ENCODE measurements around the gene LCN1.
"Not testable (repeated sequence)": the region's sequence is repeated elsewhere in the genome, so short reads cannot be mapped to it uniquely, and the experiment has no call there.

LCN1 gene

DNA sequence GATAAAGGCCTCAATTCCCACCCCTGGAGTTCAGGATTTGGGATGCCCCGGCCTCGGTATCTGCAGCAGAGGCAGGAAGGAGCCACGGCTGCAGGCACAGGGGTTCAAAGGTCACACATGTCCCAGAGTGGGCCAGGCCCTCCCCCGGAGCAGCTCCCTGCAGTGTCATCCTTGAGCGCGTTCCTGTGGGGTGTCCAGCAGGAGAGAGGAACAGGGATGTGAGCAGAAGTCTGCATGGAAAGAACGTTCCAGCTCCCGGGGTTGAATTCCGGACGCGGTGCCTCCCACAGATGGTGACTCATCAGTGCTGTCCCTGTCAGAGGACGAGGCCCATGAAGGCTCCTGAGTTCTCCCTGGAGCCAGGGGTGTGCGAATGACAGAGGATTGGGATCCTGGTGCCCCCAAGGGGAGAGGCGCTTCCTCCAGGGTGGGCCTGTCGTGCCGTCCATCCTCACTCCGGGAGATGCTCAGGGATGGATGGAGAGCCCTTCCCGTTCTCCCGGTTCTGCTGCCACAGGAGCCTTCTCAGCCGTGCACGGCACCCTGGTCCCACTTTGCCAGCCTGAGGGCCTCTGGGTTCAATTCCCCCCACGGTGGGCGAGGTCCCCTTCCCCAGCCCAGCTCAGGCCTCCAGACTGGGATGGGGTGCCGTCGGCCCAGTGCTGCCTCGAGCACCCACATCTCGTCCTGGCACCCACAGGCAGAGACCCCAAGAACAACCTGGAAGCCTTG, 3.1 kb downstream of the LCN1 start:
- no peaks in the 10 kb centered on the region for H3K4me1 Mint-ChIP-seq
- H3K36me3 Mint-ChIP-seq (ENCODE audit: low read depth): no peaks in the 10 kb centered on the region
- H3K9me3 Mint-ChIP-seq: peaks cover 3% of the 10 kb centered on the region
- no peak overlapping the region for H3K4me3 Mint-ChIP-seq
- no peak for TF ChIP-seq CTCF (IDR thresholded peaks at IDR 0.05; ENCODE audit: unreplicated experiment in 3 of 3)
- peaks cover 14% of the 10 kb centered on the region for H3K27me3 Mint-ChIP-seq (ENCODE audit: low read depth)
- no peak overlapping the region for H3K27ac Mint-ChIP-seq

DNA sequence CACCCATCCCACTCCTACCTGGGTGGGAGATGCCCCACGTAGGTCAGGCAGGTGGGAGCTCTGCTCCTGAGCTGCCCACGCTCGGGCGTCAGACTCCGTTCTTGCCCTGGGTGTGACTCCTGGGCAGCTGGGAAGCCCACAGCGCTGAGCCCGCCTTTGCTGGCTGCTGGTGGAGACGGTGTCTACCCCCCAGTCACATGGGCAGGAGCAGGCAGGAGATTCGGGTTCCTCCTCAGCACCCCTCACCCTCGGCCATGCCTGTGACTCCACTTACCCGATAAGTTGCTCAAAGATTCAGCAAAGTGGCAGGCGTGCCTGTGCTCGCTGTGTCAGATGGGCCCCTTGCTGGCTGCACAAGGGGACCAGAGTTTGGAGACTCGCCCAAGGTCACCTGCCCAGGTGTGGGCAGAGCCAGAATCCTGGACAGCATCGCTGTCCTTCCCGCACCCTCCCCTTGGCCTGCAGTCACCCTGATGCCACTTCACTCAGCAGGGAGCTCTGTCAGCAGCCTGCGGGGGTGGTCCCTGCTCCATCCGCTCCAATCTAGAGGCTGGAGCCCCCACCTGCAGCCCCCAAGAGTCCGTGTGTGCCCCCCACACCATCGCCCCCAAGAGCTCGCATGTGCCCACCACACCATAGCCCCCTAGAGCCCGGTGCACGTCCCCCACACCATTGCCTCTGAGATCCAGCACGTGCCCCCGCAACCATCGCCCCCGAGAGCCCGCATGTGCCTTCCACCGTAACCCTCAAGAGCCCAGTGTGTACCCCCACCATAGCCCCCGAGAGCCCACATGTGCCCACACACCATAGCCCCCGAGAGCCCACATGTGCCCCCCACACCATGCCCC, 4.2 kb downstream of the LCN1 start:
- peaks cover 10% of the 10 kb centered on the region for H3K9me3 Mint-ChIP-seq
- no peak overlapping the region for H3K27ac Mint-ChIP-seq
- no peak for TF ChIP-seq CTCF (IDR thresholded peaks at IDR 0.05; ENCODE audit: unreplicated experiment in 3 of 3)
- no peak overlapping the region for H3K4me3 Mint-ChIP-seq
- H3K4me1 Mint-ChIP-seq: no peaks in the 10 kb centered on the region
- H3K36me3 Mint-ChIP-seq (ENCODE audit: low read depth): no peaks in the 10 kb centered on the region
- peaks cover 13% of the 10 kb centered on the region for H3K27me3 Mint-ChIP-seq (ENCODE audit: low read depth)

DNA sequence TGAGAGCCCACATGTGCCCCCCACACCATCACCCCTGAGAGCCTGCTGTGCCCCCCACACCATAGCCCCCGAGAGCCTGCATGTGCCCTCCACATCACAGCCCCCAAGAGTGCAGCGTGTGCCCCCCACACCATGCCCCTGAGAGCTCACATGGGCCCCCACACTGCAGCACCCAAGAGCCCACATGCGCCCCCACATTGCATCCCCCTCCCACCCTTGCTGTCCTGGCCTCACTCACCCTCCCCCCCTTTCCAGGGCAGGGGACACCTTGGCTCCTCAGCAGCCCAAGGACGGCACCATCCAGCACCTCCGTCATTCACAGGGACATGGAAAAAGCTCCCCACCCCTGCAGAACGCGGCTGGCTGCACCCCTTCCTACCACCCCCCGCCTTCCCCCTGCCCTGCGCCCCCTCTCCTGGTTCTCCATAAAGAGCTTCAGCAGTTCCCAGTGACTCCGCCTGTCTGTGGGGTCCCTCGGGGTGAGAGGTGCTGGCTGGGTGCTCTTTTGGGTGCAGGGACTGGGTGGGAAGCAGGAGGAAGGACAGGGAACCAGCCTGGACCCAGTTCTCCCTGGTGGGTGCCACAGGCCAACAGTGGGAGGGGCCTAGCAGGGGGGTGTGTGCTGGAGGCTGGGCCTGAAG, 5.0 kb downstream of the LCN1 start:
- H3K4me1 Mint-ChIP-seq: no peaks in the 10 kb centered on the region
- H3K27me3 Mint-ChIP-seq (ENCODE audit: low read depth): peaks cover 9% of the 10 kb centered on the region
- H3K9me3 Mint-ChIP-seq: peaks cover 10% of the 10 kb centered on the region
- H3K36me3 Mint-ChIP-seq (ENCODE audit: low read depth): no peaks in the 10 kb centered on the region
- TF ChIP-seq CTCF (IDR thresholded peaks at IDR 0.05; ENCODE audit: unreplicated experiment in 3 of 3): no peak
- no peak overlapping the region for H3K4me3 Mint-ChIP-seq
- no peak overlapping the region for H3K27ac Mint-ChIP-seq

DNA sequence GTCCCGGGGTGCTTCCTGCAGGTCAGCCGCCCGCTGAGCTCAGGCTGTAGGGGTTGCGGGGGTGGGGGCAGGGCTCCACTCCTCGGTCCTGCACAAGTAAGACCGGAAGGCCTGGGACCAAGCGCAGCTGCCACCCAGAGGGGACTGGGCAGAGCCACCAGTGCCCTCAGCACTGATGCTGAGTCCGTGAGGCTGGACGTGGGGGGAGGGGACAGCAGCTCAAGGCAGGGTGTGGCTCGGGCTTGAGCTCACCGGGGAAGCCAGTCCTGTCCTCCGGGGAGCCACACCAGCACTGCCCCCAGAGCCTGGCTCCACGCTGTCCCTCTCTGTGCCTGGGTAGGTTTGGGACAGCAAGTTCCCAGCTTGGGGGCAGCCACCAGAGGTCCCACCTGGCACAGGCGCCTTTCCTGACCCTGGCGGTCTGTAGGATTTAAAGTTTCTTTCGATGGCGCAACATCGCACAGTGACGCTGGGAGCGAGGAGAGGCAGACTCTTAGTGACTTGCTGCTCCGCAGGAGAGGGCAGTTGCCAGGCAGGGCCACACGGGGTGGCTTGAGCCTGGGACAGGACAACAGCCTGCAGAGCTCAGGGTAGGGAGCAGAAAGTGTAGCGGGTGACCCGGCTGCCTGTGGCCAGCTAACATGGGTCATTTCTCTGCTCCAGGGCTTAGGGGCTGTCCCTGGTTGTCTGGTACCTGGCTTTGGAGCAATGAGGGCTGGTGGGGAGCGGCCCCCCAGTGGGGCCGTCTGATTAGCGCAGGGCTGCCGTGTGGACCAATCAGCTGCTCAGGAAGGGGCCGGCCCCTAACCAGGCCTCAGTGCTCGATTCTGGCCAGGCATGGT, 5.7 kb downstream of the LCN1 start:
- Mint-ChIP-seq H3K4me1 (no peaks in the 10 kb centered on the region), H3K4me3 (no peak overlapping the region), H3K27ac (no peak overlapping the region), H3K36me3 (ENCODE audit: low read depth) (no peaks in the 10 kb centered on the region), H3K27me3 (ENCODE audit: low read depth) (peaks cover 9% of the 10 kb centered on the region), H3K9me3 (peaks cover 10% of the 10 kb centered on the region)
- no peak for TF ChIP-seq CTCF (IDR thresholded peaks at IDR 0.05; ENCODE audit: unreplicated experiment in 3 of 3)

DNA sequence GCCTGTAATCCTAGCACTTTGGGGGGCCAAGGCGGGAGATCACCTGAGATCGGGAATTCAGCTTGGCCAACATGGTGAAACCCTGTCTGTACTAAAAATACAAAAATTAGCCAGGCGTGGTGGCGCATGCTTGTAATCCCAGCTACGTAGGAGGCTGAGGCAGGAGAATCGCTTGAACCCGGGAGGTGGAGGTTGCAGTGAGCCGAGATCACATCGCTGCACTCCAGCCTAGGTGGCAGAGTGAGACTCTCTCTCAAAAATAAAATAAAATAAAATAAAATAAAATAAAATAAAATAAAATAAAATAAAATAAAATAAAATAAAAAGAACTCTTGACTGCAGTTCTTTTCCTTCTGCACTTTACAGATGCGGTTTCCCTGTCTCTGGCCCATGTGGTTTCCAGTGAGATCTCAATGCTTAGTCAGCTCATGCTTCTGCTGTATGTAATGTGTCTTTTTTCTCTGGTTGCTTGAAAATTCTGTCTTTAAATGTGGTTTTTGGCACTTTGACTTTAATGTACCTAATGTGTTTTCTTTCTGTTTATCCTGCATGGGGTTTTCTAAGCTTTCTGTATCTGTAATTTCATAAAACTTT, 7.7 kb downstream of the LCN1 start:
- not testable (repeated sequence) for H3K36me3 Mint-ChIP-seq (ENCODE audit: low read depth)

More for the DNA sequence above, 7.7 kb downstream of the LCN1 start:
- H3K4me3 Mint-ChIP-seq; H3K27ac Mint-ChIP-seq; H3K27me3 Mint-ChIP-seq (ENCODE audit: low read depth); H3K4me1 Mint-ChIP-seq: not testable (repeated sequence)
- peaks cover 10% of the 10 kb centered on the region for H3K9me3 Mint-ChIP-seq
